RPMI7951 (cell line): ENCODE measurements around the gene FBXO4. TPM values are rescaled to one million over a fixed set of nuclear protein-coding genes. Genes with fewer than 3 reads are reported as not detected.

Source experiments
- DNase-seq: peaks from one replicate; pipeline ENCODE4 v3.0.0-alpha.2; 2012; ENCODE audit warnings: low read depth
- total RNA-seq: library from RNA; depleted of rRNA; stranded (reverse); fragments of >200 nt; shearing (Covaris generic); gene quantifications from 2 replicates; pipeline ENCODE4 v1.2.3, GENCODE V29; 2014; rRNA removed

FBXO4 gene, protein sequence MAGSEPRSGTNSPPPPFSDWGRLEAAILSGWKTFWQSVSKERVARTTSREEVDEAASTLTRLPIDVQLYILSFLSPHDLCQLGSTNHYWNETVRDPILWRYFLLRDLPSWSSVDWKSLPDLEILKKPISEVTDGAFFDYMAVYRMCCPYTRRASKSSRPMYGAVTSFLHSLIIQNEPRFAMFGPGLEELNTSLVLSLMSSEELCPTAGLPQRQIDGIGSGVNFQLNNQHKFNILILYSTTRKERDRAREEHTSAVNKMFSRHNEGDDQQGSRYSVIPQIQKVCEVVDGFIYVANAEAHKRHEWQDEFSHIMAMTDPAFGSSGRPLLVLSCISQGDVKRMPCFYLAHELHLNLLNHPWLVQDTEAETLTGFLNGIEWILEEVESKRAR
- 16.8 TPM in 2 replicates for total RNA-seq

DNA sequence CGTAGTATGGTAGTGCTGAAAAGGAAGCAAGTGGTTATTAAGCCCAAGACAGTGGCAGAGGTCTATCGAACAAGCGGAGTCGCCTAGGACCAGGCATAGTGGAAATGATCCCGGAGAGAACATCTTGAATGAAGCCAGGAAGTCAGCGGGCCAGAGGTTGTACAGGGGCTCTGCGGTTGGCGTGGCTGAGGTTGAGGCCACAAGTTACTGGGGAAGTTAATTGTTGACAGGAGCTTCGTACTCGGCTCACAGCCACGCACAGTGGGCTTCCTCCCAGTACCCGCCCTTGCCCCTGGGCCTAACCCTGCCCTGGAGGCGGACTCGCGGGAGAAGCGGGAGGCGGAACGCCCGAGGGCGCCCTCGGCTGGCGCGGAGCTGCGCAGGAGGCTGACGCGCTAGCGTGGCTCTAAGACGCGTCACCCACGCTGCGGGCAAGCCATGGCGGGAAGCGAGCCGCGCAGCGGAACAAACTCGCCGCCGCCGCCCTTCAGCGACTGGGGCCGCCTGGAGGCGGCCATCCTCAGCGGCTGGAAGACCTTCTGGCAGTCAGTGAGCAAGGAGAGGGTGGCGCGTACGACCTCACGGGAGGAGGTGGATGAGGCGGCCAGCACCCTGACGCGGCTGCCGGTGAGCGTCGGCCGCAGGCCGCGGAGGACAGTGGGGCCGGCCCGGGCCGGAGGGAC, at the start of gene FBXO4:
Gene FBXO4, plus strand, starts transcription at position 410 of the 683 bp plus-strand sequence. Its CDS starts 29 bp downstream, at position 439.
- DNase-seq: peak; percentile 84

DNA sequence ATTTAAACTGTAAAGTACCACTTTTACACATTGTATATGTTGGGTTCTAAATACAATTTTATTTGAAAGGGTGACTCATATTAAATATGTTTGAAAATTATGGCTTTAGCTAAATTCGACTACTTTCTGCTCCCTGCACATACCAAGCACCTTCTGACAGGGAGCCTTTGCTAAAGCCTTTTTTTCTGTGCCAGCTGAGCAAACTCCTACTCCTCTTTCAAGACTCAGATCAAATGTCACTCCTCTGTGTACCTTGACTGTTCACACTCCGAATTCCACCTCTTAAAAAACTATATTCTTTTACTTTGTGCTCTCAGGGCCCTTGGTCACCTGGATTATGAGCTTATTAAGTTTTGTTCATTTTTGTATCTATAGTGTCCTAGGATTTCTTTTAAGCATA, 48.4 kb upstream of the FBXO4 start:
- DNase-seq: no peak

DNA sequence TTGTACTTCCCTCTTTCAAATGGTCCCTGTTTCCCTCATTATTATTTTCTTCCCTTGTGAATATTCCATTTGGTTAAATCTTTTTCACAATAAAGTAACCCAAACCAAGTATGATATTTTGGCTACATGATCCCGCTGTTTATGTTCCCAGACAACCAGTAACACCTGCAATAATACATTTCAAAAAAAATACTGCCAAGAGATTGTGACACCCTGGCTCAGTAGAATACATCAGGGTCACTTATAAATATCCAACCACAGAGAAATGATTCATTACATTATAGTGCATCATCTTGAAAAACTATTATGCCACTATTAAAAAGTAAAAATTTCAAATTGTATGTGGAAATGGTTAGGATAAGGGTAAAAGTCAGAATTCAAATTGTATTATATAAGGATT, 47.7 kb upstream of the FBXO4 start:
- no peak for DNase-seq

DNA sequence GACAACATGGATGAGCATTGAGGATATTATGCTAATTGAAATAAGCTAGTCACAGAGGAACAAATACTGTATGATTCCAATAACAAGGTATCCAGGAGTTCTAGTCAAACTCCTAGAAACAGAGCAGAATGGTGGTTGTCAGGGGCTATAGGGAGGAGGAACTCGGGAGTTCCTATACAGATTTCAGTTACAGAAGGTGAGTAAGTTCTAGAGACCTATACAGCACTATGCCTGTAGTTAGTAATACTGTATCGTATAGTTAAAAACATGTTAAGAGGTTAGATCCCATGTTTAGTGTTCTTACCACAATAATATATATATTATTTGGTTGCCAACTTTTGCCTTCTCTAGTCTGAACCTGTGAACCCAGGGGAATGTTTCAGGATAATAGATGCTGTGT, 46.9 kb upstream of the FBXO4 start:
- DNase-seq: no peak

DNA sequence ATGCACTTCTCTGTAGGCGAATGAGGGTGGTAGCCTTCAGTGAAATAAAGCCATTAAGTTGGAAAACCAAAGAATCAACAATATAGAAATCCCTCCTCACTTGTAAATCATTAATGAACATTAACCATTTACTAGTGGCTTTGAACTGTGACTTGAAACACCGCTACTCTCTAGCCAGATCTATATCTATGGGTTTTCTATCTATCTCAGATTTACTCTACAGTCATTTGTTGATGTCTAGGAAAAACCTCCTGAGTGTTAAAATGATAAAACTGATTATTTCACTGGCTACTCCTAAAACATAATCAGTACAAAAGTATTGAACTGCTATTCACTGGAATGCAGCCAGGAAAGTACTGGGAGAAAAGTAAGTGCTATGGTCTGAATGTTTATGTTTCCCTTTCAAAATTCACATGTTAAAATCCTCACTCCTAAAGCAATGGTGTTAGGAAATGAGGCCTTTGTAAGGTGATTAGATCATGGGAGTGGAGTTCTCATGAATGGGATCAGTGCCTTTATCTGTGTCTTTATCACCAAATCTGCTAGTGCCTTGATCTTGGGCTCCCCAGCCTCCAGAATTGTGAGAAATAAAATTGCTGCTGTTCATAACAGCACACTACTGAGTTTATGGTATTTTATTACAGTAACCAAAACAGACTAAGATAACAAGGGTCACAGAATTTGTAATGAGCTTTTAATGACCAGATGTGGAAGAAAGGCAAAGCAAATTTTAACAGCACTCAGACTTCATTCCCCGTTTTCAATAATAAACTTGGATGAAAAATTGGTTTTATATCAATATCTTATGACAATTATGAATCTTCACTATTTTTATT, 46.2 kb upstream of the FBXO4 start:
- DNase-seq: no peak

DNA sequence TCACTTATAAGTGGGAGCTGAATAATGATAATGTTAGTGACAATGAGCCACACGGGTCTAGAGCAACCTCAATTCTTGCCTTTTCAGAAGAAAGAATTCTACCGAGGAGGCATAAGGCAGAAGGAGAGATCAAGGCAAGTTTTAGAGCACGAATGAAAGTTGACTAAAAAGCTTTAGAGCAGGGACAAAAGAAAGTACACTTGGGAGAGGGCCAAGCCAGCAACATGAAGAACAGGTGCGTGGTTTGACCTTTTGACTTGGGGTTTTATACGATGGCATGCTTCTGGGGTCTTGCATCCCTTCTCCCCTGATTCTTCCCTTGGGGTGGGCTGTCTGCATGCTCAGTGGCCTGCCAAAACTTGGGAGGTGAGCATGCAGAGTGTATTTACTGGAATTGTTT, 42.3 kb upstream of the FBXO4 start:
- DNase-seq: no peak

DNA sequence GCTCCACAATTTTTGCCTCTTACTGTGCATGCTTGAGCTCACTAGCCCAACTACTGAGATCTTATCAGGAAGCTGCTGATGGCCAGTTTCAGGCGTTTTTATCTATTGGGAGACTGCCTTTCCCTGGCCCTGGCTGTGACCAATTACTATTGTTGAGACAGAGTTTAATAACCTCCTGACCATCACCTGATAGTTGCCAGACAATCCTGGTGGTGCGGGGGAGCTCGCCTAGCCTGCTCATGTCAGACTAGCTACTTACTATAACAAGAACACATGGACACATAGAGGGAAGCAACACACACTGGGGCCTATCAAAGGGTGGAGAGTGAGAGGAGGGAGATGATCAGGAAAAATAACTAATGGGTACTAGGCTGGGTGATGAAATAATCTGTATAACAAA, 41.8 kb upstream of the FBXO4 start:
- no peak for DNase-seq

DNA sequence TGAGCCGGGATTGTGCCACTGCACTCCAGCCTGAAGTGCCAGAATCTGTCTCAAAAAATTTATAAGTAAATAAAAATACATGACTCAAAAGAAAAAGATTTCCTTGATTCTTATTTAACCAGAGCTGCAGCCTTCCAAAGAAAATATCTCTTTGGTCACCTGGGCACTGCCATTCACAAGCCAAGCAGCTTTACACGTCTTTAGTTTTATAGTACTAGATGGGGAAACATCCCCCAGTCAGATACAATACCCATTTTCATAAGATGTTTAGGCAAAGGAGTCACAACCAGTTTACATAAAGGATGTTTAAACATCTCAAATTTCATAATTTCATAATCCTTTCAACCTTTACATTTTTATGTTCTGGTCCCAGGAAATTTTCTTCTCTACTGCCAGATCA, 41.1 kb upstream of the FBXO4 start:
- DNase-seq: no peak

DNA sequence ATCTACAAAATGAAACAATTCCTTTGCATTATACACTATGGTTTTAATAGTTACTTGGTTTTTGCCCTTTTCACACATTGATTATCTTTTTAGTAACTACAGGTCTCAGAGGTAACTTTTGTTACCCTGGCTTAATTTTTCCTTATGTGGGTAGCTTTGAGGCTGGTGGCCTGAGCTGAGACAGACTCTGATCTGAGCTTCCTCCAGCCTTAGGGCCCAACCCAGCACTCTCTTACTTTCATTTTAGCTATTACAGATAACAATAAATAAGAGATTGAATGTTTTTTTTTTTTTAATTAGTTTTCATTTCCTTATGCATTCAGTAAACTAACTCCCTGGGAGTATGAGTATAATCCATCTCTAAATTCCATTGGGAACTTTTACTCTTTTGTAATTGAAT, 39.8 kb upstream of the FBXO4 start:
- DNase-seq: no peak

DNA sequence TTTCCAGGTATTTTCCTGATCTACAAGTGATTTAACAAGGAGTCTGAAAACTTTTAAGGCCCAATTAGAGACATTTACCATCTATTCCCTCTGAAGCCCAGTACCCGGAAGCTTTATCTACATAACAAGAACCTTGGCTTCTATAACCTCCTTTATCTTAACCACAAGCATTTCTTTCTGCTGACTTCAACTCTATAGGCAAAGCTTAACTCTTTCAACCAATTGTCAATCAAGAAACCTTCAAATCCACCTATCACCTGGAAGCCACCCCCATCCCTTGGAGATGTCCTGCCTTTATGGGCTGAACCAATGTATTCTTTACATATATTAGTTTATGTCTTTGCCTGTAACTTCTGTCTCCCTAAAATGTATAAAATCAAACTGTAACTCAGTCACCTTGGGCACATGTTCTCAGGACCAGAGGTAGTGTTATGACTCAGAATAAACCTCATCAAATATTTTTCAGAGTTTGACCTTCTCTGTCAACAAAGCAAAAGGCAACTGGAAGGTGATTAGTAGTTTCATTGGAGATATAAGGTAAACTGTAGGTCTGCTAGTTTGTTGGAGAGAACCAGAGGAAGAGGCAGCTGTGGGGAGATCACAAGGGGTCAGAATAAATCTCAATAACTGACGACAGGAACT, 33.9 kb upstream of the FBXO4 start:
- no peak for DNase-seq

DNA sequence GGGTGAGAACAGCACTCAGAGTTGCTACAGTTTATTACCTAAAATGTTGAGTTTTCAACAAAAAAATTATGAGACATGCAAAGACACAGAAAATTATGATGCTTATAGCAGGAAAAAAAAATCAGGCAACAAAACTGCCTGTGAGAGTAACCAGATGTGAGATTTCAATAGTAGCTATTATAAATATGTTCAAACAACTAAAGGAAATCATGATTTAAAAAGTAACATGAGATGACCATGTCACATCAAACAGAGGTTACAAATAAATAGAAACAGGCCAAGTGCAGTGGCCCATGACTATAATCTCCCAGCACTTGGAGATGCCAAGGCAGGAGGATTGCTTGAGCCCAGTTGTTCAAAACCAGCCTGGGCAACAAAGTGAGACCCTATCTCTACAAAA, 33.0 kb upstream of the FBXO4 start:
- DNase-seq: no peak

DNA sequence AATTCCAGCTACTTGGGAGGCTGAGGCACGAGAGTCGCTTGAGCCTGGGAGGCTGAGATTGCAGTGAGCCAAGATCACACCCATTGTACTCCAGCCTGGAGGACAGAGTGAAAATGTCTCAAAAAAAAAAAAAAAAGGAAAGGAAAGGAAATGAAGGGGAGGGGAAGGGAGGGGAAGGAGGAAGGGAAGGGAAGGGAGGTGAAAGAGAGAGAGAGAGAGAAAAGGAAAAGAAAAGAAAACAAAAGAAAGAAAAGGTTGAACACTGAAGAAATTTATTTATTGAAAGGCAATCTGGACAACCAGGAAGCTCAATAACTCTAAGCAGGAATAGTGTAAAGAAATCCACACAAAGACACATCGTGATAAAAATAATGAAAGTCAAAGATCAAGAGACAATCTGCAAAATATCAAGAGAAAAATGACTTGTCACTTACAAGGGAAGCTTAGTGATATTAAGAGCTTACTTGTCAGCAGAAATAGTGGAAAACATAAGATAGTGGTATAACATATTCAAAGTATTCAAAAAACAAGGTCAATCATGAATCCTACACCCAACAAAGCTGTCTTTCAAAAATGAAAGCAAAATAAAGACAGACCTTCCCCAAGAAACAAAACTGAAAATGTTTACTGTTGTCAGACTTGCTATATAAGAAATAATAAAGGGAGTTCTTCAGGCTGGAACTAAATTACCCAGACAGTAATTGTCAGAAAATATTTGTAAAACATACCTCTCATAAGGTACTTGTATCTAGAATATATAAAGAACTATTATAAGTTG, 31.8 kb upstream of the FBXO4 start:
- DNase-seq: no peak

DNA sequence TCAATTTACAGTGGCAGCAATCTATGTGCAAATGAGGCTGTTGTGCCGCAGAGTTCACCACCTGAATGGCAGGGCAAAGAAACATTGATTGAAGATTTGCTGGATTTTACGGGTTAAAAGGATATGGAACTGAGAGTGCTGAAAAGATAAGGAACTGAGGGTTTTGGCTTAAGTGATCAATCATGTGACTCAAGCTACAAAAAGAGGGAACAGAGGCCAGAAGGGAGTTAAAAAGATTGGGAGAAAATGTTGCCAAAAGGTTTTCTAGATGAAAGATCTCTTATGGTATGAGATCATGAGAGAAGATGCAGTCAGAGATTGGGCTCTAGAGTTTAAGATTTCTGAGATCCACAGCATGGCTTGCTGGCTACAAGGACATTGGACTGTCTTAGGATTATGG, 28.9 kb upstream of the FBXO4 start:
- DNase-seq: no peak

DNA sequence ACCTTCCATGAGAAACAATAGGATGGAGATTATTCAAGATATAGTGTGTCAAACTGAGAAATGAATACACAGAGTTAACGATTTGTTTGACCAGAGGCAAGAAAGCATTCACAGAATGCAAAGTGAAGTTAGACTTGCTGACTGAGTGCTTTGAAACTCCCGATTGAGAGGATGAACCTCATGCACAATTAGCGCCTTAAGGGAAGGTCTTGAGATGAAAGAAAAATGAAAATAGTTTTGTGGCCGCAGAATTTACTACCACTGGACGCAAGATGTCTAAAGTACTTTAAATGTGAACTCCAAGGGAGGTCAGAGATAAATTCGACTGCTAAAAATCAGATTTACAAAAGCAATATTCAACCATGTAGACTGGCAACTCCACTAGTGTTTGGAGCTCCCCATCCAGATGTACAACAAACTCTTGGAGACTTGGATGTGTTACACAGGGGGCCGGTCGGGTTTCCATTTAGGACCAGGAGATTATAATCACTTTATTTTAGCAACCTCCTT, 21.6 kb upstream of the FBXO4 start:
- peak; percentile 10 for DNase-seq

DNA sequence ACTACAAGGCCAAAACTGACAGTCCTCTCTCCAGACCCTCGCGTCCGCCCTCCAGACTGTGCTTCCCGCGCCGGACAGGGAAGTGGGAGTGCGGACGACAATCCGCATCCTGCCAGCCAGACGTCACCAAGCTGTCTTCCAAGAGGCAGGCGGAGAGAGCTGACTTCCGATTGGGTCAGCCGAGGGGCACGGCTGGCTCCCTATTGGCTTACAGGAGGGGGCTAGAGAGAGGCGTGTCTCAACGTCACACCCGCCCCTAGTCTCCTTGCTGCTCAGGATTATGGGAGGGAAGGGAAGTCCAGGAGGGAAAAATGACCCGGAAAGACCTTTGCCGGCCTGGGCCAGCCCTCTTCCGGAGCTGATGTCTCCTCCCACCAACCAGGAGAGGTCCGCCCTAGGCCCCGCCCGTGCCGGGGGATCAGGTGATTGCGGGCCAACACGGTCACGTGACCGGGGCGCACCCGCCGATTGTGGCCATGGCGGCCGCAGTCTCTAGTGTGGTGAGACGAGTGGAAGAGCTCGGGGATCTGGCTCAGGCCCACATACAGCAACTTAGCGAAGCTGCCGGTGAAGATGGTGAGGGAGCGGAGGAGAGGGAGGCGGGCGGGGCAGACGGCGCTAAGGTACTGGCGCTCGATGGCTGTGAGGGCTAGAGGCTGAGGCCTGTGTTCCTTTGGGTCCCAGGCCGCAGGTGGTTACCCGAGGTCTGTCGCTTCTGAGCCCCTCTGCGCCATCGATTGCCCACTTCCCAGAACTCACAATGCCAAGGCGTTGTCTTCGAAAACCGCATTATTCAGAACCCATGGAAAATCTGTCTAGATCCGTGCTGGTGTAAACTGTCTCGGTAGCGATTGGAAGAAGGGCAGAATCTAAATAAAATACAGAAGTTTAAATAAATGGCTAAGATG, 20.9 kb upstream of the FBXO4 start, which contains the start of gene RIMOC1:
Gene RIMOC1, plus strand, starts transcription at position 453 of the 908 bp plus-strand sequence. Its CDS starts 24 bp downstream, at position 477.
- peak; percentile 99 for DNase-seq

DNA sequence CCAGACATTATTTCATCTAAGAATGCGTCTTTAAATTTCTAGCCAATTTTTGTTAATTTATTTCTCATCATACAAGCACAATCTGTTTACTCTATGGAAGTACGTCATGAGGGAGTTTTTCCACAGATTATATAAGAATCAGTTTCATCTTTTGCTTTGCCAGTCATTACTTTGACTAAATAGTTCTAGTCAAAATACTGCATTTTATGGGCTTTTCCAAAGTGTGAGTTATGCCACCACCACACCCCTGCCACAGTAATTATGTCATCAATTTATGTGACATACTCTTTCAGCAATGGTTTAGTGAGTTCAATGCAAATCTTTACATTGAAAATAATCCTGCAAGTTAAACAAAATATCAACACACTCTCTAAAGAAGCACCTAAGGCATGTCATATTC, 18.9 kb upstream of the FBXO4 start:
- DNase-seq: no peak

DNA sequence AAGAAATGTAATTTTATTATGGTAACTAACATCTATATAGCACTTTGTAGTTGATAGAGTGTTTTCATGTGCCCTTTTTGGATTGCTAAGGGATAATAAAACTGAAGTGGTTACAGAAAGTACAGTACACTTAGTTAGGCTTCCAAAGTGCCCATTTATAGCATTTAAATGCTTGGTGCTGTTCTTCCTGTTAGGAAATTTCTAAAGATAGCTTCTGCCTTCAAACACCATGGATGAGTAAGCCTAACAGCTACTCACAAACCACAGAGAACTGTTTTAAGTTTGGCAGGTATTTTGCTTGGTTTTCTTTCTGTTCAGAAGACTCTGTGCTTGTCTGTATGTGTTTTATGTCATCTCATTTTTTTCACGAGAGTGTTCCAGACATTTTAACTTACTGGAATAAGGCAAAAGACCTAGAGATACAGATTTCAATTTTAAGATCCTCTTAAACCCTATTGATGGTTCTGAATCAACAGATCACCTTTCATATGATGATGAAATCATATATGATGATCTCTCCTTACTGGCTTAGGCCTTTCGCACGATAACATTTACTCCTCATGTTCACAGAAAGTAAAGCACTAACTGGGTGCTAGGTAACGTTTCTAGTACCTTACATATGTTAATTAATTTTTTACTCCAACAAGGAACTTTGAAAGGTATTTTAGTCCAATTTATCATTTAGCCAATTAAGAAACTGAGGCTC, 16.6 kb upstream of the FBXO4 start:
- peak; percentile 55 for DNase-seq

DNA sequence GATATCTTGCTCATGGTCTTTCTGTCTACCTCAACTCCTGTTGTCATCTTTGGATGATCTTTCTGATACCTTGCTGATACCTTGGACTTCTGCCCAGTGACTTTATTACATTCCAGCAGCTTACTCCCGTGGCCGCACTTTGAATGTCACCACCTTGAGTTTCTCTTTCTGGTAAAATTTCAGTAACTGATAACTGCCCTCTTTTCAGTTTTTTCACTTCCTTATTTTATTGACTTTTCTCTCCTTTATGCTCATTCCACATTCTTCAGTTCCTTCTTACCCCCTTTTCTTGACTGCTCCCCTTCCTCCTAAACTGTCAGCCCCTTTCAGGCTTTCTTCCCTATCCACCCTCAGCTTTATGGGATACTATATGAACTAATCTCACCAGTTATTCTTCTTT, 7.0 kb upstream of the FBXO4 start:
- no peak for DNase-seq

DNA sequence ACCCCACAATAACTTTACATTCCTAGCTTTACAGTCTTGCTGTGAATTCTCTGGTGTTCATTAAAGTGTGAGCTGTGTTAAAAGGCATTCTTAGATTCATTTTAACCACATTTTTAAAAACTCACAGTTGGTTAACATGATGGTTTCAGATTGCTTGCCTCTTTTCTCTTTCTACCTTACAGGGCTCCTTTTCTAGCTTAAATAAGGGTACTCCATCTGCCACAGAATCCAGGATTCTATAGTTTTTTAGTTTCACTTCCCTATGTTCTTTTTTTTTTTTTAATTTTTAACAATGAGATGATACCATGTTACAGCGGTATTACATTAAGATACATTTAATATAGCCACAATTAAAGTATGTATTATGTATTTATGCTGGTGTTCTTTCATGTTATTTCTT, 3.9 kb upstream of the FBXO4 start:
- no peak for DNase-seq
